Measurements from ENCODE around the gene SLITRK4. TPM values are rescaled to one million over a fixed set of nuclear protein-coding genes. Genes with fewer than 3 reads are reported as not detected.

The SLITRK4 gene
- total RNA-seq, 2 experiments from 2014 or later = not detected

DNA sequence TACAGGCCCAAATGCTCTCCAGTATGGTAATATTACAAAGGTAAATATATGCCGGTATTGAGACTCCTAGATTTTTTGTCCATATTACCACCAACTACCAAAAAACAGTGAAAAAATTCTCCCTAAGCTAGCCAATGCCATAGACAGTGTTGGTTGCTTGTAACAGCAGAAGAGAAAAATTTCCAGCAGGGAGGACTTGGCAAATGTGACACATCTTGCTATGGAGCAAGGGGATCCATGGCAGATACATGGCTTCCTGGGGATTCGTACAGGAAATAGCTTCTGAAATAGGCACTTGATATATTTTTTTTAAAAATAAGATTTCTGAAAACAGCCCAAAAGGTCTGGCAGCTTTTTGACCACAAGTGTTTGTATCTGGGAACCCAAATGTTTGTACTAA lies 14.6 kb downstream of the SLITRK4 start:
- H4K20me1 ChIP-seq (ENCODE audit: insufficient read depth, low read length) = no peaks in the 10 kb centered on the region
- no peak overlapping the region for H2AFZ ChIP-seq (ENCODE audit: low read length)
- no peaks in the 10 kb centered on the region for H3K9me3 ChIP-seq (ENCODE audit: low read length)
- H3K4me1 ChIP-seq (ENCODE audit: insufficient read depth, low read length, poor library complexity, severe bottlenecking) = no peaks in the 10 kb centered on the region
- DNase-seq (ENCODE audit: low spot score) = no peak
- ChIA-PET POLR2A (no interaction called here), CTCF (ENCODE audit: unreplicated experiment) (no interaction called here)
- H3K4me3 ChIP-seq (ENCODE audit: low read depth, low read length, poor library complexity, severe bottlenecking) = no peak overlapping the region
- intact Hi-C loops (cut with micrococcal nuclease; ENCODE audit: unreplicated experiment) = no loop called here
- H3K9me2 ChIP-seq (ENCODE audit: insufficient read depth, low read length) = no peaks in the 10 kb centered on the region
- BruUV-seq (replicated peaks) = no TSS peak
- TF ChIP-seq, protein P1, sequence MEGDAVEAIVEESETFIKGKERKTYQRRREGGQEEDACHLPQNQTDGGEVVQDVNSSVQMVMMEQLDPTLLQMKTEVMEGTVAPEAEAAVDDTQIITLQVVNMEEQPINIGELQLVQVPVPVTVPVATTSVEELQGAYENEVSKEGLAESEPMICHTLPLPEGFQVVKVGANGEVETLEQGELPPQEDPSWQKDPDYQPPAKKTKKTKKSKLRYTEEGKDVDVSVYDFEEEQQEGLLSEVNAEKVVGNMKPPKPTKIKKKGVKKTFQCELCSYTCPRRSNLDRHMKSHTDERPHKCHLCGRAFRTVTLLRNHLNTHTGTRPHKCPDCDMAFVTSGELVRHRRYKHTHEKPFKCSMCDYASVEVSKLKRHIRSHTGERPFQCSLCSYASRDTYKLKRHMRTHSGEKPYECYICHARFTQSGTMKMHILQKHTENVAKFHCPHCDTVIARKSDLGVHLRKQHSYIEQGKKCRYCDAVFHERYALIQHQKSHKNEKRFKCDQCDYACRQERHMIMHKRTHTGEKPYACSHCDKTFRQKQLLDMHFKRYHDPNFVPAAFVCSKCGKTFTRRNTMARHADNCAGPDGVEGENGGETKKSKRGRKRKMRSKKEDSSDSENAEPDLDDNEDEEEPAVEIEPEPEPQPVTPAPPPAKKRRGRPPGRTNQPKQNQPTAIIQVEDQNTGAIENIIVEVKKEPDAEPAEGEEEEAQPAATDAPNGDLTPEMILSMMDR (conservative IDR thresholded peaks at IDR 0.05; ENCODE audit: low read length) = no peak
- TF ChIP-seq EZH2phosphoT487 (IDR thresholded peaks at IDR 0.05; ENCODE audit: borderline replicate concordance, low read depth, low read length) = no peak
- no peaks in the 10 kb centered on the region for H3K79me2 ChIP-seq (ENCODE audit: insufficient read depth, low read depth, low read length)
- H3K4me2 ChIP-seq (ENCODE audit: low read length) = no peak overlapping the region
- no peak overlapping the region for H3K27ac ChIP-seq (ENCODE audit: low read depth, low read length, poor library complexity, severe bottlenecking)
- H3K36me3 ChIP-seq (ENCODE audit: insufficient read depth, low read length) = no peaks in the 10 kb centered on the region

DNA sequence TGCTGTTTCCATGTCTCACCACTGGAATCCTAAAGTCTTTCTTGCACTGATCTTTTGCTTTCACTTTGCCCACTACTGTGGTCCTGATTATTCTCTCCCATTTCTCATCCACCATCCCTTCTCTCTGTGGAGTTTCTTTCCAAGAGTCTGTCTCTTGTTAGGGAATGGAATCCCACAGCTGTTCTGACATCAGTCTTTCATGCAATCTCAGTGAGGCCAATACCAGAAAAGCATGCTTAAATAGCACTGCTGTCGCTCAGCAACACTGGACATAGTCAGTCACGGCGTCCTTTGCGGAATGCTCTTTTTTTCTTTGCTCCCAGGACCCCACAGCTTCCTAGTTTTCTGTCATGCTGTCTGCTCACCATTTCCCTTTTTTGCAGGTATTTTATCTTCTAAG lies 20.1 kb downstream of the SLITRK4 start:
- Histone ChIP-seq H3K4me2 (ENCODE audit: low read length) (no peak overlapping the region), H3K36me3 (ENCODE audit: insufficient read depth, low read length) (no peaks in the 10 kb centered on the region), H3K79me2 (ENCODE audit: insufficient read depth, low read depth, low read length) (no peaks in the 10 kb centered on the region), H2AFZ (ENCODE audit: low read length) (no peak overlapping the region), H3K9me3 (ENCODE audit: low read length) (no peaks in the 10 kb centered on the region), H3K4me3 (ENCODE audit: low read depth, low read length, poor library complexity, severe bottlenecking) (no peak overlapping the region), H4K20me1 (ENCODE audit: insufficient read depth, low read length) (no peaks in the 10 kb centered on the region), H3K4me1 (ENCODE audit: insufficient read depth, low read length, poor library complexity, severe bottlenecking) (no peaks in the 10 kb centered on the region), H3K27ac (ENCODE audit: low read depth, low read length, poor library complexity, severe bottlenecking) (no peak overlapping the region), H3K9me2 (ENCODE audit: insufficient read depth, low read length) (no peaks in the 10 kb centered on the region)
- ChIA-PET CTCF (ENCODE audit: unreplicated experiment) (no interaction called here), POLR2A (no interaction called here)
- BruUV-seq (replicated peaks) = no TSS peak
- intact Hi-C loops (cut with micrococcal nuclease; ENCODE audit: unreplicated experiment) = no loop called here
- no peak for DNase-seq (ENCODE audit: low spot score)
- TF ChIP-seq EZH2phosphoT487 (IDR thresholded peaks at IDR 0.05; ENCODE audit: borderline replicate concordance, low read depth, low read length) = no peak
- TF ChIP-seq, protein P1 (conservative IDR thresholded peaks at IDR 0.05; ENCODE audit: low read length) = no peak

DNA sequence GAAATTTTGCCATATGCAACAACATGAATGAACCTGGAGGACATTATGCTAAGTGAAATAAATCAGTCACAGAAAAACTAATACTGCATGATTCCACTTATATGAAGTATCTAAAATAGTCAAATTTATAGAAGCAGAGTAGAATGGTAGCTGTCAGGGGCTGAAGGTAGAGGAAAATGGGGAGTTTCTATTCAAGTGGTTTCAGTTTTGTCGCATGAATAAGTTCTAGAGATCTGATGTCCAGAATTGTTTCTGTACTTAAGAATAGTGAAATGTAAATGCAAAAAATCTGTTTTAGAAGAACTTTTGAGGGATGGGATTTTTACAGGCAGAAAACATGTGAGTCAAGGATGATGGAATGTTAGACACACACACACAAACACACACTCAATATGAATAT lies 34.1 kb downstream of the SLITRK4 start:
- ChIA-PET CTCF (ENCODE audit: unreplicated experiment) (no interaction called here), POLR2A (no interaction called here)
- no TSS peak for BruUV-seq (replicated peaks)

More for the DNA sequence above, 34.1 kb downstream of the SLITRK4 start:
- Histone ChIP-seq H3K4me2 (ENCODE audit: low read length) (no peak overlapping the region), H2AFZ (ENCODE audit: low read length) (no peak overlapping the region), H3K36me3 (ENCODE audit: insufficient read depth, low read length) (no peaks in the 10 kb centered on the region), H3K9me3 (ENCODE audit: low read length) (no peaks in the 10 kb centered on the region), H4K20me1 (ENCODE audit: insufficient read depth, low read length) (no peaks in the 10 kb centered on the region), H3K27ac (ENCODE audit: low read depth, low read length, poor library complexity, severe bottlenecking) (no peak overlapping the region), H3K9me2 (ENCODE audit: insufficient read depth, low read length) (no peaks in the 10 kb centered on the region), H3K4me3 (ENCODE audit: low read depth, low read length, poor library complexity, severe bottlenecking) (no peak overlapping the region), H3K4me1 (ENCODE audit: insufficient read depth, low read length, poor library complexity, severe bottlenecking) (no peaks in the 10 kb centered on the region), H3K79me2 (ENCODE audit: insufficient read depth, low read depth, low read length) (no peaks in the 10 kb centered on the region)
- intact Hi-C loops (cut with micrococcal nuclease; ENCODE audit: unreplicated experiment) = no loop called here
- DNase-seq (ENCODE audit: low spot score) = no peak
- TF ChIP-seq, protein P1 (conservative IDR thresholded peaks at IDR 0.05; ENCODE audit: low read length) = no peak
- TF ChIP-seq EZH2phosphoT487 (IDR thresholded peaks at IDR 0.05; ENCODE audit: borderline replicate concordance, low read depth, low read length) = no peak

Data from OCI-LY7 (cell line).